ENCODE results near the gene NAA16.

DNA sequence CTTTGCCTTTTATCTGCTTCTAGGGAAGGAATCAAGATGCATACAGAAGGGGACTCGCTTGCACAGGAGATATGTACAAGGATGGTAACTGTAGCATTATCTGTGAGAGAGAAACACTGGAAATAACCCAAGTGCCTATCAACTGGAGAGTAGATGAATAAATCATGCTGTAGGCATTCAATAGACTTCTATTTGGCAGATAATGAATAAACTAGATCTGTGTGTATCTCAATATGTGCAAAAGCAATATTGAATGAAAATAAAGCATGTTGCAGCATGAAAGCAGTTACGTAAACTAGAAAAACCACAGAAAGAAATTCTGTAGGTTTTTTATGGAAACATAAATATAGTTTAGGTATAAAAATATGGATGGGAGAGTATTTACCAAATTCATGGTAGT is 107.7 kb downstream of the NAA16 start:
- TF ChIP-seq, protein P1, sequence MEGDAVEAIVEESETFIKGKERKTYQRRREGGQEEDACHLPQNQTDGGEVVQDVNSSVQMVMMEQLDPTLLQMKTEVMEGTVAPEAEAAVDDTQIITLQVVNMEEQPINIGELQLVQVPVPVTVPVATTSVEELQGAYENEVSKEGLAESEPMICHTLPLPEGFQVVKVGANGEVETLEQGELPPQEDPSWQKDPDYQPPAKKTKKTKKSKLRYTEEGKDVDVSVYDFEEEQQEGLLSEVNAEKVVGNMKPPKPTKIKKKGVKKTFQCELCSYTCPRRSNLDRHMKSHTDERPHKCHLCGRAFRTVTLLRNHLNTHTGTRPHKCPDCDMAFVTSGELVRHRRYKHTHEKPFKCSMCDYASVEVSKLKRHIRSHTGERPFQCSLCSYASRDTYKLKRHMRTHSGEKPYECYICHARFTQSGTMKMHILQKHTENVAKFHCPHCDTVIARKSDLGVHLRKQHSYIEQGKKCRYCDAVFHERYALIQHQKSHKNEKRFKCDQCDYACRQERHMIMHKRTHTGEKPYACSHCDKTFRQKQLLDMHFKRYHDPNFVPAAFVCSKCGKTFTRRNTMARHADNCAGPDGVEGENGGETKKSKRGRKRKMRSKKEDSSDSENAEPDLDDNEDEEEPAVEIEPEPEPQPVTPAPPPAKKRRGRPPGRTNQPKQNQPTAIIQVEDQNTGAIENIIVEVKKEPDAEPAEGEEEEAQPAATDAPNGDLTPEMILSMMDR (IDR thresholded peaks at IDR 0.05): no peak
- TF ChIP-seq POLR2A (IDR thresholded peaks at IDR 0.05): no peak
